T-cell (primary cell): Measurements from ENCODE around the gene NKX2-2. TPM values are rescaled to one million over a fixed set of nuclear protein-coding genes. Genes with fewer than 3 reads are reported as not detected.
A peak's percentile ranks its signal among the peaks of the same experiment; 100 is the strongest.

Experiments
- ATAC-seq, 4 experiments: fragments of 200-7000 bp in 3 of 4; fragments of 150-1000 bp in 1 of 4; cut with Tn5 transposase; replicated peaks in 1 of 4; 1 replicate in 3 of 4; 2 replicates in 1 of 4; pipeline ENCODE4 v1.10.0; 2021; ENCODE audit warnings: moderate library complexity in 3 of 4, mild to moderate bottlenecking in 2 of 4, moderate number of reproducible peaks in 1 of 4
- CTCF ChIA-PET, 2 donors: fragments of 300-600 bp; sonication (Branson Sonifier 250); formaldehyde crosslinking; loops; one replicate each; lab custom pipeline; 2022; ENCODE audit warnings: antibody characterized with exemption in 2 of 2; lab: Charles Lee
- POLR2A ChIA-PET, 2 donors: fragments of 300-600 bp; sonication (Branson Sonifier 250); formaldehyde crosslinking; loops; one replicate each; lab custom pipeline; 2022; ENCODE audit warnings: antibody characterized with exemption in 2 of 2; lab: Charles Lee
- DNase-seq, 35 experiments: peaks; one replicate each; pipeline versions ENCODE4 v3.0.0 to v3.0.0-alpha.2; 2013 to 2023
- H3K27ac ChIP-seq: one replicate; pipeline ENCODE4 v1.5.1; 2013; ENCODE audit warnings: low read length
- H3K27me3 ChIP-seq, 2 experiments: replicated peaks in 1 of 2; 1 replicate in 1 of 2; 2 replicates in 1 of 2; pipeline versions ENCODE4 v1.6.1 to v1.7.0; 2013; ENCODE audit warnings: low read length in 1 of 2, mixed read lengths in 1 of 2; ENCODE audit not compliant: control insufficient read depth in 2 of 2, insufficient read depth in 2 of 2; ENCODE audit errors: extremely low read depth in 1 of 2
- H3K36me3 ChIP-seq, 2 donors: 1 replicate in 1 of 2; 2 replicates in 1 of 2; pipeline versions ENCODE4 v1.6.1 to v1.7.0; 2013; ENCODE audit warnings: low read length in 1 of 2; ENCODE audit not compliant: control insufficient read depth in 2 of 2, insufficient read depth in 1 of 2; ENCODE audit errors: extremely low read depth in 1 of 2
- H3K4me1 ChIP-seq, 2 experiments: 1 replicate in 1 of 2; 2 replicates in 1 of 2; pipeline versions ENCODE4 v1.6.1 to v1.7.0; 2013; ENCODE audit warnings: low read length in 2 of 2, mixed read lengths in 1 of 2; ENCODE audit not compliant: insufficient read depth in 2 of 2, control insufficient read depth in 1 of 2; ENCODE audit errors: extremely low read depth in 1 of 2
- H3K4me3 ChIP-seq, 2 donors: 1 replicate in 1 of 2; 2 replicates in 1 of 2; pipeline versions ENCODE4 v1.5.1 to v1.7.0; 2013; ENCODE audit warnings: mild to moderate bottlenecking in 2 of 2, low read length in 1 of 2, moderate library complexity in 1 of 2; ENCODE audit not compliant: control insufficient read depth in 1 of 2; ENCODE audit errors: extremely low read depth in 1 of 2
- H3K9me3 ChIP-seq: 2 replicates; pipeline ENCODE4 v1.7.0; 2013
- H3K27ac Mint-ChIP-seq, 2 donors: one replicate each; pipeline ENCODE4 v1.8.0; 2020 to 2021; ENCODE audit warnings: mild to moderate bottlenecking in 2 of 2, mixed read lengths in 2 of 2
- H3K27me3 Mint-ChIP-seq, 2 donors: one replicate each; pipeline ENCODE4 v1.8.0; 2021 to 2022; ENCODE audit warnings: mixed read lengths in 2 of 2
- H3K36me3 Mint-ChIP-seq: one replicate; pipeline ENCODE4 v1.8.0; 2021; ENCODE audit warnings: mixed read lengths
- H3K4me1 Mint-ChIP-seq, 3 donors: one replicate each; pipeline ENCODE4 v1.8.0; 2020 to 2022; ENCODE audit warnings: mixed read lengths in 3 of 3, mild to moderate bottlenecking in 1 of 3
- H3K4me3 Mint-ChIP-seq, 3 donors: one replicate each; pipeline ENCODE4 v1.8.0; 2020 to 2022; ENCODE audit warnings: mild to moderate bottlenecking in 3 of 3, mixed read lengths in 3 of 3, moderate library complexity in 3 of 3
- H3K9me3 Mint-ChIP-seq, 3 donors: one replicate each; pipeline ENCODE4 v1.8.0; 2020 to 2022; ENCODE audit warnings: mixed read lengths in 3 of 3
- WGBS: methylation state at CpG from one replicate; pipeline ENCODE4 v1.1.5; 2013; ENCODE audit warnings: missing lambda C conversion rate; ENCODE audit not compliant: insufficient coverage; 5-methylcytosine and 5-hydroxymethylcytosine counted together
- total RNA-seq, 35 experiments: library from RNA in 6 of 35; stranded (reverse) in 6 of 35; fragments of 120-200 nt in 1 of 35; gene quantifications; one replicate each; pipeline versions ENCODE4 v1.2.1 to v1.2.4 and lab custom pipeline; 2013 to 2026

The NKX2-2 gene
- total RNA-seq, 5 donors from 2014 or later (not counting 1 experiment from before 2014, with no cell fraction given) = not detected

DNA sequence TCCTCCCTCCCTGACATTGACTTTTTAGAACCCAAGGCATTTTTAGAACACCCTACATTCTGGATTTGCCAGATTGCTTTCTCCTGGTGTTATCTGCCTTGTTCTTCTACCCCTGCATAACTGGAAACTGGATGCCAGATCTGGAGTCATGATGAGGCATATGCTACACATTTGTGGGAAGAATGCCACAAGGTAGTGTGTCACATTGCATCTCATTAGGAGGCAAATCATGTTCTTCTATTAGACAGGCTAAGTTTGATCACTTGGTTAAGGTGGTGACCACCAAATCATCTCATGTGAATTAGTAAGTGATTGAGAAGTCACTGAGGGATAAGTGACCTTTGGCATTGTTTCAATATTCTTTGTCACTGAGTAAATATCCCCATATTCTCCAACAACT, 12.9 kb upstream of the NKX2-2 start:
- H3K27me3 Mint-ChIP-seq = peaks cover 57 to 62% of the 10 kb centered on the region in 2 donors
- ATAC-seq = no peak
- CTCF ChIA-PET = no interaction called here

DNA sequence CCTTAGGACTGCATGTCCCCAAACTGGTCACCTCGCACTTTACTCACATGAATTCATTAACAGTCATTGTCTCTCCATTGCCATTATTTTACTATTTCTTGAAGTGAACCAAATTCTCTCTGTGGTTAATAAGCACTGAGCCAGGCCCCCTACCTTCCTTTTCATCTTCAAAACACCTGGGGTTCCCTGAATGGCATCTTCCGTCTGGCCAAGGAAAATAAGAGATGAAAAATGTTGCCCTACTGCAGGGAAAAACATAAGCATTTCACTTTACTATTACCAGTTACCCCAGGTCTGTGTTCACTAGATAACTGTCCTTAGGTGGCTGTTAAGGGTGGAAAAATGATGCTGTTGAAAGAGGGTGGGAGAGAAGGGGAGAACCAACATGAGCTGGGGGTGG, 10.0 kb upstream of the NKX2-2 start:
- DNase-seq (no peak), ATAC-seq (no peak)
- H3K36me3 ChIP-seq = no peaks in the 10 kb centered on the region
- H3K4me1 Mint-ChIP-seq = peaks cover 17 to 24% (median 23%) of the 10 kb centered on the region in 3 donors
- H3K36me3 Mint-ChIP-seq = no peaks in the 10 kb centered on the region
- H3K27ac ChIP-seq = no peak overlapping the region
- peaks cover 0 to 19% of the 10 kb centered on the region in 2 experiments for H3K4me1 ChIP-seq
- no peaks in the 10 kb centered on the region for H3K9me3 Mint-ChIP-seq
- no peak overlapping the region for H3K4me3 ChIP-seq
- no peaks in the 10 kb centered on the region for H3K9me3 ChIP-seq
- POLR2A ChIA-PET = no interaction called here
- H3K27me3 ChIP-seq = peaks cover 18 to 52% of the 10 kb centered on the region in 2 experiments
- H3K27ac Mint-ChIP-seq = no peak overlapping the region
- peaks cover 79 to 84% of the 10 kb centered on the region in 2 donors for H3K27me3 Mint-ChIP-seq
- 40% methylated on average over 1 of the region's 2 CpGs for WGBS
- CTCF ChIA-PET = no interaction called here
- H3K4me3 Mint-ChIP-seq = peak overlapping the region in 1 of 3 donors; percentile 52

More for the DNA sequence above, 12.9 kb upstream of the NKX2-2 start:
- no peak overlapping the region for H3K4me3 Mint-ChIP-seq
- Histone ChIP-seq H3K27me3 (peaks cover 12 to 24% of the 10 kb centered on the region in 2 experiments), H3K27ac (no peak overlapping the region), H3K9me3 (no peaks in the 10 kb centered on the region), H3K4me1 (peaks cover 0 to 11% of the 10 kb centered on the region in 2 experiments), H3K4me3 (no peak overlapping the region), H3K36me3 (no peaks in the 10 kb centered on the region)
- POLR2A ChIA-PET = no interaction called here
- DNase-seq = no peak
- peaks cover 11 to 16% (median 11%) of the 10 kb centered on the region in 3 donors for H3K4me1 Mint-ChIP-seq
- no peak overlapping the region for H3K27ac Mint-ChIP-seq
- H3K9me3 Mint-ChIP-seq = no peaks in the 10 kb centered on the region
- H3K36me3 Mint-ChIP-seq = no peaks in the 10 kb centered on the region

DNA sequence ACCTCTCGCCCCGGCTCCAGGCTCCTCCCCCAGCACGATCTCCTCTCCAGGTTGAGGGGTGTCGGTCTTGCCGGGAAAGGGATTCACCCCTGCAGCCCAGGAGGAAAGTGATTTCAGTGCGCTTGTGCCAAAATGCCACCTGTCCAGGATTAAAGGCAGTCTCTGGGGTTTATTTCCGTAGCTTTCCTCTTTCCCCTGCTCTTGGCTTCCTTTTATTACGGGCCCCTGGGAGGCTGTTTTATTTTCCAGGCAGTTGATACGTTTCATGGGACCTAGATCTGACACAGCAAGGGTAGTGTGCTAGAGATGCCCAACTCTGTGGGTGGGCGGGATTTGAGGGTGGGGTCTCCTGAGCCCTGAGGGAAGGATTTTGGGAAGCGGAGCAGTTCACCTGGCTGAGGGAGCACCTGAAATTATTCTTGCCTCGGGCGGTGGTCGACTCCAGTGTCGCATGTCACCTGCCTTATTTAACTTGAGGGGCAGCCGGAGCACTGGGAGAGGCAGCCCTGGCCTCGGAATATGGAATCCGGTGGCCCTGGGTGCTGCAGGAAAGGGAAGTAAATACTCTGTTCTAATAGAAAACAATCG, 9.5 kb upstream of the NKX2-2 start:
- H3K27ac Mint-ChIP-seq = no peak overlapping the region
- H3K9me3 Mint-ChIP-seq = no peaks in the 10 kb centered on the region
- ATAC-seq (no peak), DNase-seq (no peak)
- H3K4me1 Mint-ChIP-seq = peaks cover 17 to 25% (median 24%) of the 10 kb centered on the region in 3 donors
- peaks cover 81 to 85% of the 10 kb centered on the region in 2 donors for H3K27me3 Mint-ChIP-seq
- peaks cover 23 to 57% of the 10 kb centered on the region in 2 experiments for H3K27me3 ChIP-seq
- CTCF ChIA-PET = no interaction called here
- H3K27ac ChIP-seq = no peak overlapping the region
- no peaks in the 10 kb centered on the region for H3K36me3 Mint-ChIP-seq
- POLR2A ChIA-PET = no interaction called here
- H3K4me3 Mint-ChIP-seq = peak overlapping the region; percentile 10 to 52 (median 34)
- no peaks in the 10 kb centered on the region for H3K9me3 ChIP-seq
- H3K36me3 ChIP-seq = no peaks in the 10 kb centered on the region
- WGBS = 11% methylated on average over 9 of the region's 19 CpGs
- H3K4me3 ChIP-seq = no peak overlapping the region
- H3K4me1 ChIP-seq = peaks cover 0 to 22% of the 10 kb centered on the region in 2 experiments

DNA sequence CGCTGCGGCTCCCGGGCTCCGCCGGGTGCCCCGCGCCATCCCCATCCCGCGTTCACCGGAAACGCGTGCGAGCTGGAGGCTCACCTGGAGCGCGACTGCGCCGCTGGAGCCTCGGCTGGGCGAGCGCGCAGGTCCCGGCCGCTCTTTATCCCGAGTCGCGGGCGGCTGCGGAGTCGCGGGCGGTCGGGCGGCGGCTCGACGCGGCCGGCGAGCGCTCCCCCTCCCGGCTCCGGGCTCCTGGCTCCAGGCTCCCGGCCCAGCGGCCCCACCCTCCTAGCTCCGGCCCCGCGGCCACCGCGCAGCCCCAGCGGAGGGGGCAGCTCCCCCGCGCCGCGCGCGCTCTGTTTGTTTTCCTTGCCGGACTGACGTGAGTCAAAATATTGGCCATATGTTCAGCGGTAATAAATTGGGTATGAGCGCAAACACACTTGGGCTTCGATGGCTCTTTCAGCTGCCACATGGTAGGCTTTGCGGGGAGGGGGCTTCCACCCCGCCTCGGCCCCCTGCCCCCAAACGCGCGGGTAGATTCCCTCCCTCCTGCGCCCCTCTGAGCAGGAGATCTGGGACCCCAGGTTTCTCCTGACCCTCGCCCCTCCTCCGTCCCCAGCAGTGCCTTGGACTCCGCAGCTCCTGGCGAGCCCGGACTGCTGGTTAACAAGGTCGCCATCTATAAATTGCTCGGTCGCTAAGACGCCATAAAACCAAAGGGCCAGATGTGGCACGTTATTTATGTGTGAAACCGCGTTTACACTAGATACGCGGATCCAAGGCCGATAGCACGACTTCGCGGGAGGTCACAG, 8.8 kb upstream of the NKX2-2 start:
- Mint-ChIP-seq H3K27ac (no peak overlapping the region), H3K9me3 (no peaks in the 10 kb centered on the region), H3K4me1 (peaks cover 22 to 32% (median 31%) of the 10 kb centered on the region in 3 donors), H3K36me3 (no peaks in the 10 kb centered on the region), H3K4me3 (peak overlapping the region; percentile 10 to 52 (median 34)), H3K27me3 (peaks cover 86 to 87% of the 10 kb centered on the region in 2 donors)
- Histone ChIP-seq H3K36me3 (no peaks in the 10 kb centered on the region), H3K4me1 (peaks cover 0 to 29% of the 10 kb centered on the region in 2 experiments), H3K27ac (no peak overlapping the region), H3K27me3 (peaks cover 24 to 64% of the 10 kb centered on the region in 2 experiments), H3K9me3 (no peaks in the 10 kb centered on the region), H3K4me3 (no peak overlapping the region)
- WGBS = 7% methylated on average over 78 of the region's 86 CpGs
- no peak for DNase-seq
- no peak for ATAC-seq
- ChIA-PET POLR2A (no interaction called here), CTCF (no interaction called here)

DNA sequence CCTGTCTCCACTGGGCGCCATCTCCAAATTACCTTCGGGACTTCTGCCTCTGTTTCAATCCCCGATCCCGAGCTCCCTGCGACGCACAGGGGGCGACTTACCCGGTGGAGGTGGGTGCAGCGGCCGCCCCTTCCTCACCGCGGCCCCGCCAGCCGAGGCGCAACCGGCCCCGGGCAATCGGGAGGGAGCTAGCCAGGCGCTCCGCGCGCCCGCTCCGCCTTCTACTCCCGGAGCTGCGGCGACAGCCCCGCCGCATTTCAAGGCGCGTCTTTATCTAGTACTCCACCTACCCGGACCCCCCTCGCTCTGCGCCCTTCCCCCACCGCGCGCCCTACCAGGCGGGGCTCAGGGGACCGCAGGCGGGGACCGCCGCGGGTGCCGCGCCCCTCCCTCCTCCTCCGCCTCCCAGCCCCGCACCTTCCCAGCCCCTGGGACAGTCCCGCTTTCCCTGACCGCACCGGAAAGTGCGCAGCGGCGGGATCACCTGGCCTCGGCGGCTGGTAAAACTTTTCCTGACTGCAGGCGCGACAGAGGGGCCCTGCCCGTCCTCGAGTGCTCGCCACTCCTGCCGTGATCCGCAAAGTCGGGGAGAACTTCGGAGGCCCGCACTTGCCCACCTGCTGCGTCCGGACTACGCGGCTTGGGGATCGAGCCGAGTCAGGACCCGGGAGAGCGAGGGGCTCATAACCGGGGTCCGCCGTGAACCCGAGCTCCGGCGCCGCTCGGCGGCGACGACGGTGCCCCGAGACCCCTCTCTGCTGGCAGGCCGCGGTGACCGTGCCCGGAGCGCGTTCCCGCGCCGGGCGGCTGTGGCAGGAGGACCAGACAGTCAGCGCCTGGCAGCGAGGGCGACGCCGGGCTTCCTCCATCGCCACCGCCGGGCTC, 8.0 kb upstream of the NKX2-2 start:
- WGBS = 5% methylated on average over 96 of the region's 104 CpGs
- Histone ChIP-seq H3K36me3 (no peaks in the 10 kb centered on the region), H3K4me3 (no peak overlapping the region), H3K9me3 (no peaks in the 10 kb centered on the region), H3K4me1 (peaks cover 0 to 38% of the 10 kb centered on the region in 2 experiments), H3K27me3 (peaks cover 26 to 72% of the 10 kb centered on the region in 2 experiments), H3K27ac (no peak overlapping the region)
- ChIA-PET POLR2A (no interaction called here), CTCF (no interaction called here)
- peaks cover 84 to 89% of the 10 kb centered on the region in 2 donors for H3K27me3 Mint-ChIP-seq
- ATAC-seq = peak in 1 of 4 experiments; percentile 14
- DNase-seq = no peak
- H3K27ac Mint-ChIP-seq = no peak overlapping the region
- no peaks in the 10 kb centered on the region for H3K36me3 Mint-ChIP-seq
- H3K4me1 Mint-ChIP-seq = peaks cover 25 to 40% (median 40%) of the 10 kb centered on the region in 3 donors
- H3K9me3 Mint-ChIP-seq = no peaks in the 10 kb centered on the region
- H3K4me3 Mint-ChIP-seq = peak overlapping the region in 1 of 3 donors; percentile 44
